ENCODE data around the gene GPD1L.

GPD1L gene

DNA sequence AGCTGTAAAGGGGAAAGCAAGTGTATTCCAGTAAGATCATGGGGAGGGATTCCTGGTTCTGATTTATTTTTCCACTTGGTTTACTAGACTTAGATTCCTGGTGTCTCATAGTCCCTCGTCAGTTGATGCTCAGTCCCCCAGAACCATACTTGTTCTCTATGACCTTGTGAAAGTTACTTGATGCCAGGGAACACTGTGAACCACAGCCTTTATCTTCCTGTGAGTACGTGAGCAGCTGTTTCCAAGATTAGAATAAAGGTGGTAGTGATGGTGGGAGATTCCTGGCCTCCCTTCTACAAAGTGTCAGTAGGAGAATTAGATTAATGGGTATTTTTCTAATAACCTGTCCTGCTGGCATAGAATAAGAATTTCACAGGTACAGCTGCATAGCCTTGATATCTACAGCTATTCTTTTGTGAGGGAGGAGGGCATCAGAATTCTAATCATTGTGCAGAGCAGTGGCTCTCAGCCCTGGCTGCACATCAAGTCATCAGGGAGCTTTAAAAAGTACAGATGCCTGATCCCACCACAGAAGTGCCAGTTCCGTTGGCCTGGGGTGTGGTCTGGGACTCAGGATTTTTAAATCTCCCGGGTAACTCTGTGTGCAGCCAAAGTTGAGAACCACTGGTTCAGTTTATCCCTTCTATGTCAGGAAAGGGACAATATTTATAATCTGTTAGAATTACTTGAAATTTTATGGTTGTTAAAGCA is 20.0 kb downstream of the GPD1L start (continued):
- TF ChIP-seq ZNF76 (tag by site-specific recombination; IDR thresholded peaks at IDR 0.05; ENCODE audit: borderline replicate concordance, low read depth): no peak
- no peak for TF ChIP-seq EGR2 (tag by site-specific recombination; IDR thresholded peaks at IDR 0.05; ENCODE audit: low read depth)
- TF ChIP-seq ZNF211 (tag by site-specific recombination; IDR thresholded peaks at IDR 0.05; ENCODE audit: low read depth): no peak
- no peak for TF ChIP-seq ZNF624 (tag by site-specific recombination; IDR thresholded peaks at IDR 0.05)
- TF ChIP-seq TRIM28 (IDR thresholded peaks at IDR 0.05; ENCODE audit: borderline replicate concordance, low read length): no peak
- TF ChIP-seq ZBTB17 (tag by site-specific recombination; IDR thresholded peaks at IDR 0.05): no peak
- no peak for TF ChIP-seq ZNF239 (tag by site-specific recombination; IDR thresholded peaks at IDR 0.05)

DNA sequence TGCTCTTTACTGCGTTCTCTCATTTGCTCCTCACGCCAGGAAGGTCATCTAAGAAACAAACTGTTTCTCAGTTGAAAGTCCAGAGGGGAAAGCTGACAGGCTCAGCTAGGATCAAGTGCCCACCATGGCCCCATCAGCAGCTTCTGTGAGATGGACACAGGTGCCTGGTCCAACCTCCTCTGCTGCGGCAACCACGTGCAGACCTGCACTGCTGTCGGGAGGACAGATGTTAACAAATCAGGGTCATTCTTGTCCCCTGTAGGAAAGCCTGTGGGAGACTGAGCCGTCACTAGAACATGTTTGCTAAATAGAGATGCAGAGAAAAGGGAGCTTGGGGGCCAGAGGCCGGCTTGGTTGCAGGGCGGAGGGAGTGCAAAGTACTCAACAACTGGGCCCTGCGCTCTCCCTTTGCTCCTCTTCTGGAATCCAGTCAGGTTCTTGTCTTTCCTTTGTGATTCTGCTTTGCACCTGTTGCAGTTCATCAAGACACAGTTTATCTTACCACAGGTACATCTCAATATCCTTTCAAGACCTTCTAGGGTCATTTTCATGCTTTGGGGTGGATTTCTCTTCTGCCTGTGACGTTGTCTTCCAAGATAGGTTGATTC is 20.9 kb downstream of the GPD1L start:
- no peaks in the 10 kb centered on the region for H3K9me3 ChIP-seq (ENCODE audit: control insufficient read depth, insufficient read depth, low read depth, low read length)
- ChIA-PET POLR2A (no interaction called here), CTCF (interaction anchor here (1.1 kb wide), 1 partner anchor 17 kb away, joined by 3 read pairs; no protein-coding TSS in a partner anchor)
- peak; percentile 56 for TF ChIP-seq SCRT2 (tag by site-specific recombination; IDR thresholded peaks at IDR 0.05)
- TF ChIP-seq ZXDB (tag by site-specific recombination; IDR thresholded peaks at IDR 0.05): no peak
- no peak overlapping the region for H3K27ac ChIP-seq (ENCODE audit: extremely low read depth, low read depth, low read length)
- H3K4me3 ChIP-seq (ENCODE audit: low read depth, low read length): no peak overlapping the region
- H3K4me1 ChIP-seq (ENCODE audit: control insufficient read depth, insufficient read depth, low read length): no peaks in the 10 kb centered on the region
- no peaks in the 10 kb centered on the region for H3K36me3 ChIP-seq (ENCODE audit: control insufficient read depth in 2 of 2, insufficient read depth in 1 of 2, low read length in 2 of 2)

DNA sequence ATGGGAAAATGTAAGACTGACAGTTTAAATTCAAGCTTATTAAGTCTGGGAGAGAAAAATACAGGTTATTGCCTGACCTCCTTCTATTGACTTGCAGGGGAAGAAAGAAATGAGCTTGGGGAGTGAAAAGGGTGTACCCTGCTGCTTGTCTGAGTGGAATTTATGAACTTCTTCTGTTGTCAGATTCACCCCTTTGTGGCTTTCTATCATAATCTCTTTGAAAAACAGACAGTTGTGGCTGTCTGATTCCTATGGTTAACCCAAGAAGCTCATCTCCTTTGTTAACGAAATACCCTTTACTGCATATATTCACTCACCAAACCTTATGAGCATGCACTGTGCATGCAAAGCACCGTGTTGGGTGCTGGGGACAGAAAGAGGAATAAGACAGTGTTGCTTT is 22.5 kb downstream of the GPD1L start:
- TF ChIP-seq, protein P1, sequence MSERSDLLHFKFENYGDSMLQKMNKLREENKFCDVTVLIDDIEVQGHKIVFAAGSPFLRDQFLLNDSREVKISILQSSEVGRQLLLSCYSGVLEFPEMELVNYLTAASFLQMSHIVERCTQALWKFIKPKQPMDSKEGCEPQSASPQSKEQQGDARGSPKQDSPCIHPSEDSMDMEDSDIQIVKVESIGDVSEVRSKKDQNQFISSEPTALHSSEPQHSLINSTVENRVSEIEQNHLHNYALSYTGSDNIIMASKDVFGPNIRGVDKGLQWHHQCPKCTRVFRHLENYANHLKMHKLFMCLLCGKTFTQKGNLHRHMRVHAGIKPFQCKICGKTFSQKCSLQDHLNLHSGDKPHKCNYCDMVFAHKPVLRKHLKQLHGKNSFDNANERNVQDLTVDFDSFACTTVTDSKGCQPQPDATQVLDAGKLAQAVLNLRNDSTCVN (tag by site-specific recombination; optimal IDR thresholded peaks at IDR 0.05): no peak
- TF ChIP-seq ZNF600 (tag by site-specific recombination; IDR thresholded peaks at IDR 0.05): no peak
- TF ChIP-seq GLIS2 (tag by site-specific recombination; IDR thresholded peaks at IDR 0.05): no peak
- no peak for TF ChIP-seq ZNF664 (tag by site-specific recombination; IDR thresholded peaks at IDR 0.05)
- Histone ChIP-seq H3K27ac (ENCODE audit: extremely low read depth, low read depth, low read length) (no peak overlapping the region), H3K4me3 (ENCODE audit: low read depth, low read length) (no peak overlapping the region), H3K4me1 (ENCODE audit: control insufficient read depth, insufficient read depth, low read length) (peaks cover 4% of the 10 kb centered on the region; the same call in 1 of the 2 replicates), H3K36me3 (ENCODE audit: control insufficient read depth in 2 of 2, insufficient read depth in 1 of 2, low read length in 2 of 2) (no peaks in the 10 kb centered on the region), H3K9me3 (ENCODE audit: control insufficient read depth, insufficient read depth, low read depth, low read length) (no peaks in the 10 kb centered on the region)
- CTCF ChIA-PET: interaction anchor here (0.6 to 0.7 kb wide), 2 partner anchors 110 to 282 kb away, joined by 3 to 4 read pairs; no protein-coding TSS in a partner anchor
- POLR2A ChIA-PET: no interaction called here

DNA sequence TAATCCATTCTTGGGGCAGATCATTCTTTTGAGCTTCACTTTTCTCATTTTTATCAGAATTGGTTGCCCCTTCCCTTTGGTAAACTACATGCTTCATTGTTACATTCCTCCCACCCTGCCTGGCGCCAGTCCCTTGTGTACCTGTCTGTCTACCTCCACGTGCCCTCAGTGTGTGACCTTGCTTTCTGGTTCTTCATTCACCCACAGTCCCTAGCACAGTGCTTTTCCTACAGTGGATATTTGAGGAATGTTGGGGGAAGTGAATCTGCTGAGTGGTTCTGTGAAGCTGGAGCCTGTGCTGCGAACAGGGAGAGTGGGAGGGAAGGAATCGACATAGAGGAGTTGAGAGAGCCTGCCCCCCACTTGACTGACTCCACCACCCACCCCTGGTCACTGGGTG is 23.4 kb downstream of the GPD1L start:
- no peaks in the 10 kb centered on the region for H3K9me3 ChIP-seq (ENCODE audit: control insufficient read depth, insufficient read depth, low read depth, low read length)
- peaks cover 4% of the 10 kb centered on the region; the same call in 1 of the 2 replicates for H3K4me1 ChIP-seq (ENCODE audit: control insufficient read depth, insufficient read depth, low read length)
- H3K4me3 ChIP-seq (ENCODE audit: low read depth, low read length): no peak overlapping the region
- CTCF ChIA-PET: no interaction called here
- no peaks in the 10 kb centered on the region for H3K36me3 ChIP-seq (ENCODE audit: control insufficient read depth in 2 of 2, insufficient read depth in 1 of 2, low read length in 2 of 2)
- H3K27ac ChIP-seq (ENCODE audit: extremely low read depth, low read depth, low read length): no peak overlapping the region
- POLR2A ChIA-PET: no interaction called here
- no peak for TF ChIP-seq ZNF560 (tag by site-specific recombination; IDR thresholded peaks at IDR 0.05; ENCODE audit: borderline replicate concordance)
- TF ChIP-seq ZFHX2 (tag by site-specific recombination; conservative IDR thresholded peaks at IDR 0.05): 0 out of 2 replicates have a peak, but pooled peaks have one; percentile 11
- TF ChIP-seq EGR2 (tag by site-specific recombination; IDR thresholded peaks at IDR 0.05; ENCODE audit: low read depth): 0 out of 2 replicates have a peak, but pooled peaks have one; percentile 31

DNA sequence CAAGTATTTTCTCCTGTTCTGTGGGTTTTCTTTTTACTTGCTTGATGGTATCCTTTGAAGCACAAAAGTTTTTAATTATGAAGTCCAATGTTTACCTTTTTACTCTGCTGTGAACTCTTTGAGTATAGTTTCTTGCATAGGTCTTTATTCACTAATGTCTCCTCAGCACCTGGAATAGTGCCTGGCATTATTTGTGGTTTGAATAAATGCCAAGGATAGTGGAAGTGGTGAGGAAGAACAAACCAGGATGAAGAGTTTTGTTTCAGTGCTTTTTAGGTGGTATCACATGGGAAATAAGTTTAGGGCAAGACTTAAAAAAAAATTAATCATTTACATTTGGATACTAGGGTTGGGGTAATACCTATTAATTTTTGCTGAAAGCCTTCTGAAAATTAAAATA is 25.7 kb downstream of the GPD1L start:
- H3K4me3 ChIP-seq (ENCODE audit: low read depth, low read length): no peak overlapping the region
- H3K27ac ChIP-seq (ENCODE audit: extremely low read depth, low read depth, low read length): no peak overlapping the region
- H3K36me3 ChIP-seq (ENCODE audit: control insufficient read depth in 2 of 2, insufficient read depth in 1 of 2, low read length in 2 of 2): no peaks in the 10 kb centered on the region
- H3K9me3 ChIP-seq (ENCODE audit: control insufficient read depth, insufficient read depth, low read depth, low read length): no peaks in the 10 kb centered on the region
- ChIA-PET CTCF (no interaction called here), POLR2A (no interaction called here)
- H3K4me1 ChIP-seq (ENCODE audit: control insufficient read depth, insufficient read depth, low read length): peaks cover 4% of the 10 kb centered on the region; the same call in 1 of the 2 replicates
- TF ChIP-seq ZNF140 (tag by site-specific recombination; IDR thresholded peaks at IDR 0.05) (no peak), ZNF791 (tag by site-specific recombination; IDR thresholded peaks at IDR 0.05) (no peak), ZNF521 (tag by site-specific recombination; IDR thresholded peaks at IDR 0.05) (no peak), ZNF514 (tag by site-specific recombination; IDR thresholded peaks at IDR 0.05) (no peak), ZNF24 (tag by site-specific recombination; IDR thresholded peaks at IDR 0.05) (no peak), TCF7L2 (IDR thresholded peaks at IDR 0.05; ENCODE audit: borderline replicate concordance, low read depth, low read length) (no peak)
- TF ChIP-seq, protein P2, sequence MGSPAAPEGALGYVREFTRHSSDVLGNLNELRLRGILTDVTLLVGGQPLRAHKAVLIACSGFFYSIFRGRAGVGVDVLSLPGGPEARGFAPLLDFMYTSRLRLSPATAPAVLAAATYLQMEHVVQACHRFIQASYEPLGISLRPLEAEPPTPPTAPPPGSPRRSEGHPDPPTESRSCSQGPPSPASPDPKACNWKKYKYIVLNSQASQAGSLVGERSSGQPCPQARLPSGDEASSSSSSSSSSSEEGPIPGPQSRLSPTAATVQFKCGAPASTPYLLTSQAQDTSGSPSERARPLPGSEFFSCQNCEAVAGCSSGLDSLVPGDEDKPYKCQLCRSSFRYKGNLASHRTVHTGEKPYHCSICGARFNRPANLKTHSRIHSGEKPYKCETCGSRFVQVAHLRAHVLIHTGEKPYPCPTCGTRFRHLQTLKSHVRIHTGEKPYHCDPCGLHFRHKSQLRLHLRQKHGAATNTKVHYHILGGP (tag by site-specific recombination; IDR thresholded peaks at IDR 0.05): no peak
- TF ChIP-seq, protein P3, sequence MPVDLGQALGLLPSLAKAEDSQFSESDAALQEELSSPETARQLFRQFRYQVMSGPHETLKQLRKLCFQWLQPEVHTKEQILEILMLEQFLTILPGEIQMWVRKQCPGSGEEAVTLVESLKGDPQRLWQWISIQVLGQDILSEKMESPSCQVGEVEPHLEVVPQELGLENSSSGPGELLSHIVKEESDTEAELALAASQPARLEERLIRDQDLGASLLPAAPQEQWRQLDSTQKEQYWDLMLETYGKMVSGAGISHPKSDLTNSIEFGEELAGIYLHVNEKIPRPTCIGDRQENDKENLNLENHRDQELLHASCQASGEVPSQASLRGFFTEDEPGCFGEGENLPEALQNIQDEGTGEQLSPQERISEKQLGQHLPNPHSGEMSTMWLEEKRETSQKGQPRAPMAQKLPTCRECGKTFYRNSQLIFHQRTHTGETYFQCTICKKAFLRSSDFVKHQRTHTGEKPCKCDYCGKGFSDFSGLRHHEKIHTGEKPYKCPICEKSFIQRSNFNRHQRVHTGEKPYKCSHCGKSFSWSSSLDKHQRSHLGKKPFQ (tag by site-specific recombination; IDR thresholded peaks at IDR 0.05): no peak
